GM12878 (cell line): Measurements from ENCODE around the gene POLD1. TPM values are rescaled to one million over a fixed set of nuclear protein-coding genes. Genes with fewer than 3 reads are reported as not detected.

Source experiments
- ATAC-seq: fragments of 200-7000 bp; cut with Tn5 transposase; 3 replicates; pipeline ENCODE4 v1.9.1; 2020; ENCODE audit warnings: mild to moderate bottlenecking, moderate library complexity
- BruUV-seq: library from RNA; stranded (reverse); fragments of 400-500 nt; replicated peaks from 2 replicates; lab custom pipeline; 2021; lab: Mats Ljungman, UMichigan
- CTCF ChIA-PET: fragments of 300-600 bp; sonication (Branson Sonifier 250); formaldehyde crosslinking; extraction: SDS; loops from one replicate; lab custom pipeline; 2021; ENCODE audit warnings: inconsistent platforms; lab: Yijun Ruan, JAX
- POLR2A ChIA-PET: fragments of 350-600 bp; formaldehyde crosslinking; extraction: SDS; loops from one replicate; lab custom pipeline; 2021; ENCODE audit warnings: inconsistent platforms; lab: Charles Lee
- RAD21 ChIA-PET: fragments of 300-600 bp; sonication (Branson Sonifier 250); formaldehyde crosslinking; loops from one replicate; lab custom pipeline; 2023; ENCODE audit warnings: antibody characterized with exemption; ENCODE audit not compliant: unreplicated experiment; lab: Charles Lee
- SMC1A ChIA-PET: fragments of 300-600 bp; sonication (Branson Sonifier 250); formaldehyde crosslinking; loops from one replicate; lab custom pipeline; 2023; ENCODE audit not compliant: unreplicated experiment, uncharacterized antibody; lab: Charles Lee
- DNase-seq: peaks from one replicate; pipeline ENCODE4 v3.0.0-alpha.2; 2011; ENCODE audit warnings: low read depth, low spot score
- FAIRE-seq: peaks from 3 replicates; lab custom pipeline; 2011; peaks lifted over from hg19 to GRCh38; lab: Jason Lieb, UNC
- H2AFZ ChIP-seq: 2 replicates; pipeline ENCODE4 v1.6.0; 2011; ENCODE audit warnings: low read depth, low read length, control low read depth; ENCODE audit not compliant: control insufficient read depth
- H3K27ac ChIP-seq: 2 replicates; pipeline ENCODE4 v1.5.1; 2011; ENCODE audit warnings: control low read depth; ENCODE audit not compliant: control insufficient read depth, insufficient read depth
- H3K27me3 ChIP-seq, 2 experiments: replicated peaks in 1 of 2; 2 replicates each; pipeline versions ENCODE4 v1.6.0 to v1.6.1; 2011; ENCODE audit warnings: low read length in 1 of 2; ENCODE audit not compliant: control insufficient read depth in 2 of 2, insufficient read depth in 2 of 2
- H3K36me3 ChIP-seq, 2 experiments: 2 replicates each; pipeline ENCODE4 v1.5.1; 2011; ENCODE audit warnings: low read length in 1 of 2; ENCODE audit not compliant: control insufficient read depth in 2 of 2, insufficient read depth in 2 of 2
- H3K4me1 ChIP-seq: 2 replicates; pipeline ENCODE4 v1.6.1; 2011; ENCODE audit warnings: mild to moderate bottlenecking, low read length, moderate library complexity, mixed read lengths; ENCODE audit not compliant: control insufficient read depth, insufficient read depth
- H3K4me2 ChIP-seq: 2 replicates; pipeline ENCODE4 v1.6.0; 2011; ENCODE audit warnings: control low read depth; ENCODE audit not compliant: control insufficient read depth, insufficient read depth
- H3K4me3 ChIP-seq: fragments of 200-600 bp; sonication (generic); 2 replicates; pipeline ENCODE4 v1.5.1; 2016
- H3K79me2 ChIP-seq: 2 replicates; pipeline ENCODE4 v1.6.0; 2011; ENCODE audit warnings: low read length; ENCODE audit not compliant: control insufficient read depth, insufficient read depth
- H3K9ac ChIP-seq: 2 replicates; pipeline ENCODE4 v1.8.0; 2011; ENCODE audit warnings: low read length, control low read depth, mixed read lengths; ENCODE audit not compliant: control insufficient read depth, insufficient read depth
- H3K9me3 ChIP-seq: replicated peaks from 3 replicates; pipeline ENCODE4 v1.5.1; 2011; ENCODE audit warnings: mild to moderate bottlenecking, low read length; ENCODE audit not compliant: control insufficient read depth, insufficient read depth
- H4K20me1 ChIP-seq: 2 replicates; pipeline ENCODE4 v1.6.0; 2011; ENCODE audit not compliant: control insufficient read depth, insufficient read depth
- ASH2L ChIP-seq: fragments of 300-600, 200-600 bp; sonication (generic); IDR thresholded peaks from 2 replicates; pipeline ENCODE4 v1.6.1; 2017; ENCODE audit warnings: low read depth, mild to moderate bottlenecking, borderline replicate concordance
- BRCA1 ChIP-seq: IDR thresholded peaks from 2 replicates; pipeline ENCODE4 v1.6.1; 2011; ENCODE audit warnings: low read depth, low read length, improper control_type of control experiment
- CHD2 ChIP-seq: IDR thresholded peaks from 2 replicates; pipeline ENCODE4 v1.6.1; 2011; ENCODE audit warnings: low read depth, low read length, improper control_type of control experiment, borderline replicate concordance
- JUNB ChIP-seq: IDR thresholded peaks from 2 replicates; pipeline ENCODE4 v1.6.1; 2016; ENCODE audit warnings: antibody characterized with exemption, mild to moderate bottlenecking
- NR2F1 ChIP-seq: fragments of 450-650 bp; conservative IDR thresholded peaks from 2 replicates; pipeline ENCODE4 v1.6.1; 2017; ENCODE audit warnings: mild to moderate bottlenecking
- POLR2AphosphoS5 ChIP-seq: IDR thresholded peaks from 2 replicates; pipeline ENCODE4 v1.6.1; 2011; ENCODE audit warnings: mild to moderate bottlenecking, low read length, inconsistent platforms
- POU2F2 ChIP-seq: IDR thresholded peaks from 3 replicates; pipeline ENCODE4 v1.6.1; 2011; ENCODE audit warnings: low read depth, mild to moderate bottlenecking, low read length, borderline replicate concordance
- RAD51 ChIP-seq: fragments of 450-650 bp; IDR thresholded peaks from 2 replicates; pipeline ENCODE4 v1.6.1; 2016; ENCODE audit warnings: moderate library complexity, mild to moderate bottlenecking, inconsistent platforms
- RBBP5 ChIP-seq: fragments of 200-600 bp; sonication (generic); conservative IDR thresholded peaks from 2 replicates; pipeline ENCODE4 v1.6.1; 2016
- SMAD5 ChIP-seq: IDR thresholded peaks from 2 replicates; pipeline ENCODE4 v1.6.1; 2016; ENCODE audit warnings: antibody characterized with exemption, low read depth
- STAT3 ChIP-seq: IDR thresholded peaks from 2 replicates; pipeline ENCODE4 v1.6.1; 2011; ENCODE audit warnings: low read depth, low read length, improper control_type of control experiment
- WRNIP1 ChIP-seq: IDR thresholded peaks from 2 replicates; pipeline ENCODE4 v1.6.1; 2011; ENCODE audit warnings: low read depth, low read length, improper control_type of control experiment, borderline replicate concordance
- ZBED1 ChIP-seq: IDR thresholded peaks from 2 replicates; pipeline ENCODE4 v1.6.1; 2016; ENCODE audit warnings: borderline replicate concordance
- WGBS: methylation state at CpG from one replicate; pipeline ENCODE4 v1.1.6; 2016; ENCODE audit warnings: low lambda C conversion rate; ENCODE audit not compliant: insufficient replicate concordance, insufficient coverage; ENCODE audit errors: missing lambda C conversion rate; 5-methylcytosine and 5-hydroxymethylcytosine counted together
- in situ Hi-C: fragments of 300-500 bp; cut with MboI; formaldehyde crosslinking; loops from 9 replicates; pipeline ENCODE4 v1.14.3; 2018; ENCODE audit warnings: mixed read lengths
- intact Hi-C: fragments of 100-400 bp; cut with micrococcal nuclease; formaldehyde crosslinking; loops from one replicate; pipeline ENCODE4 v1.14.2; 2022; ENCODE audit not compliant: unreplicated experiment
- polyA plus RNA-seq, 11 experiments: library from polyadenylated mRNA; depleted of rRNA in 4 of 11; unstranded in 6 of 11; stranded (reverse) in 5 of 11; fragments of >200 nt; fragmentation: Nextera tagmentation in 4 of 11; fragmentation: Illumina TruSeq in 1 of 11; extraction: Ambion mirVana in 4 of 11; extraction: Trizol in 1 of 11; gene quantifications; 1 replicate in 1 of 11; 2 replicates in 10 of 11; pipeline versions ENCODE4 v1.2.1 to v1.2.3, GENCODE V29; 2011 to 2016; ENCODE audit warnings: inconsistent platforms in 2 of 11, missing spikeins in 2 of 11, low read depth in 1 of 11
- total RNA-seq, 4 experiments: library from RNA; depleted of rRNA in 3 of 4; stranded (reverse); fragments of >200 nt in 3 of 4; fragmentation: Illumina TruSeq in 1 of 4; extraction: Trizol in 1 of 4; gene quantifications; 2 replicates each; pipeline versions ENCODE4 v1.2.1 to v1.2.3, GENCODE V29; 2013 to 2021
- TF ChIP-seq, protein P1 (sequence below): IDR thresholded peaks from 2 replicates; pipeline ENCODE4 v1.6.1; 2012; ENCODE audit warnings: low read depth, low read length, improper control_type of control experiment

The POLD1 gene
- total and polyA plus RNA-seq, 10 of the 15 experiments (the other 5 are each of a cell fraction or from before 2014, with no cell fraction given): 0.76 to 165 (median 63.4) TPM

DNA sequence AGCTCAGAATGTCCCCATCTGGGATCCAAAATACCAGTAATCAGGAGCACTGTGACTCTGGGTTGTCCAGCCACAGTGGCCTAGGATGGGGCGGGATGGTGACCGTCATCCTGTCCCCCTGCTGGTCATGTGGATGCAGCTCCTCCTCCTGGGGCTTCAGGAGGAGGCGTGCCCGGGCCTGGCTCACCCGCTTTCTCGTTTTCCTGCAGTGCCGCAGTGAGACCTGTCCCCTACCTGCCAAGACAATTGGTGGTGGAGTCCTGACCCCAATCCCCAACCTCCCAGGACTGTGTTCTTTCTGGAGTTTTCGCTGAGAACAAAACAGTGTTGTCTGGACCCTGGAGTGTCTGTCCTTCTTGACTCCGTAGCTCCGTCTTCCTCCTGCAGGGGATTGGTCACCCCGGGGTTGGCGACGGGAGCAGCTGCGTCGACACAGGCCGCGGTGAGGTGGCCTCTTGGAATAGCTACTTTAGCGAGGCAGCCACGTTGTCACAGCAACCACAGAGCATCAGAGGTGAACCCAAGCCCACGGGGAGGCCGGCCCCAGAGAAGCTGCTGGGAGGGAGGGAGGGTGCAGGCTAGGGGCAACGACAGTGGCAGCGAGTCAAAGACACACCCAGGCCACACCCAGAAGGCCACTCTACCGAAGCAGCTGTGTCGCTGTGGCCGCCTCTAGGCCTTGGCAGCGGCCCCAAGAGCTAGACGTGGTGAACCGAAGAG lies 82.0 kb downstream of the POLD1 start:
- Histone ChIP-seq H3K9me3 (no peaks in the 10 kb centered on the region), H3K4me3 (no peak overlapping the region), H3K4me2 (no peak overlapping the region), H2AFZ (no peak overlapping the region), H3K79me2 (no peaks in the 10 kb centered on the region), H3K27me3 (no peaks in the 10 kb centered on the region), H3K9ac (no peak overlapping the region), H3K4me1 (peaks cover 4% of the 10 kb centered on the region), H3K36me3 (no peaks in the 10 kb centered on the region), H4K20me1 (no peaks in the 10 kb centered on the region), H3K27ac (no peak overlapping the region)
- WGBS: 44% methylated on average over 29 of the region's 29 CpGs
- in situ Hi-C loops: no loop called here
- POLR2A ChIA-PET: interaction anchor here (0.6 to 1.0 kb wide), 2 partner anchors 109 to 309 kb away, joined by 3 to 8 read pairs; no protein-coding TSS in a partner anchor
- no TSS peak for BruUV-seq
- intact Hi-C loops: no loop called here
- ATAC-seq (no peak), FAIRE-seq (no peak), DNase-seq (no peak)
- TF ChIP-seq WRNIP1 (no peak), JUNB (no peak), SMAD5 (no peak)
- CTCF ChIA-PET: interaction anchor here (0.6 to 1.5 kb wide), 4 partner anchors 51 to 471 kb away, joined by 3 to 6 read pairs (median 4); no protein-coding TSS in a partner anchor
- SMC1A ChIA-PET: interaction anchor here (0.9 kb wide), 1 partner anchor 109 kb away, joined by 3 read pairs; no protein-coding TSS in a partner anchor
- RAD21 ChIA-PET: no interaction called here

DNA sequence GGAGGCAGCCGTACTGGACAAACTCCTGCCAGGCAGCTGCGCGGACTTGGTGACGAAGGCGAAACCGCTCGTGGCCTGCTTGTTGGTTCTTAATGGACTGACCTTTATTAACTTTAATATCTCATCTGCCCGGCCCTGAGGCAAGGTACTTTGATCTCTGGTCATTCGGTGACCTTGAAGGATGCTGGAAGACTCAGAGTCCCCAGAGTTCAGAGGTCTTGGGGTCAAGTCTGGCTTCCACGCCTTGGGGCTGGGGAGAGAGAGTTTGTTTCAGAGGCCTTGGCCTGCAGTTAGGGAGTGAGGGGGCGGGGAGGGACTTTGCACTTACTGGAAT lies 82.5 kb downstream of the POLD1 start:
- TF ChIP-seq, protein P1, sequence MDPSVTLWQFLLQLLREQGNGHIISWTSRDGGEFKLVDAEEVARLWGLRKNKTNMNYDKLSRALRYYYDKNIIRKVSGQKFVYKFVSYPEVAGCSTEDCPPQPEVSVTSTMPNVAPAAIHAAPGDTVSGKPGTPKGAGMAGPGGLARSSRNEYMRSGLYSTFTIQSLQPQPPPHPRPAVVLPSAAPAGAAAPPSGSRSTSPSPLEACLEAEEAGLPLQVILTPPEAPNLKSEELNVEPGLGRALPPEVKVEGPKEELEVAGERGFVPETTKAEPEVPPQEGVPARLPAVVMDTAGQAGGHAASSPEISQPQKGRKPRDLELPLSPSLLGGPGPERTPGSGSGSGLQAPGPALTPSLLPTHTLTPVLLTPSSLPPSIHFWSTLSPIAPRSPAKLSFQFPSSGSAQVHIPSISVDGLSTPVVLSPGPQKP: no peak
- TF ChIP-seq RBBP5: no peak
- TF ChIP-seq RAD51: no peak
- no peak for TF ChIP-seq POU2F2
- no peak for TF ChIP-seq CHD2
- TF ChIP-seq ASH2L: no peak
- no peak for TF ChIP-seq NR2F1
- TF ChIP-seq ZBED1: no peak
- TF ChIP-seq BRCA1: no peak
- TF ChIP-seq POLR2AphosphoS5: no peak
- TF ChIP-seq STAT3: no peak
- WGBS: 60% methylated on average over 11 of the region's 11 CpGs
- 0 out of 2 replicates have a peak, but pooled peaks cover under 1% of the 10 kb centered on the region for H3K4me1 ChIP-seq
- no peak overlapping the region for H3K4me3 ChIP-seq
- intact Hi-C loops: no loop called here
- no peaks in the 10 kb centered on the region for H3K9me3 ChIP-seq
- RAD21 ChIA-PET: no interaction called here
- CTCF ChIA-PET: interaction anchor here (0.6 to 1.5 kb wide), 3 partner anchors 98 to 470 kb away, joined by 3 to 6 read pairs (median 4); no protein-coding TSS in a partner anchor
- DNase-seq (no peak), ATAC-seq (no peak), FAIRE-seq (no peak)
- SMC1A ChIA-PET: interaction anchor here (0.9 kb wide), 1 partner anchor 109 kb away, joined by 3 read pairs; no protein-coding TSS in a partner anchor
- H3K27ac ChIP-seq: no peak overlapping the region
- no peaks in the 10 kb centered on the region for H3K27me3 ChIP-seq
- H3K9ac ChIP-seq: no peak overlapping the region
- POLR2A ChIA-PET: no interaction called here
- in situ Hi-C loops: no loop called here
- no peak overlapping the region for H3K4me2 ChIP-seq
- no peak overlapping the region for H2AFZ ChIP-seq
- no peaks in the 10 kb centered on the region for H4K20me1 ChIP-seq
- no peaks in the 10 kb centered on the region for H3K79me2 ChIP-seq
- H3K36me3 ChIP-seq: no peaks in the 10 kb centered on the region
- BruUV-seq: no TSS peak
